Activated T-cell treated with anti-CD3 and anti-CD28 coated beads, Interleukin-2, amount 50 U/mL, for 4 hours (primary cell): Measurements from ENCODE around the gene UTF1. TPM values are rescaled to one million over a fixed set of nuclear protein-coding genes. Genes with fewer than 3 reads are reported as not detected.

Experiments
- ATAC-seq, 2 donors: fragments of 200-7000 bp; cut with Tn5 transposase; one replicate each; pipeline ENCODE4 v1.10.0; 2021
- DNase-seq: peaks from one replicate; pipeline ENCODE4 v3.0.0-alpha.2; 2020
- H3K27me3 Mint-ChIP-seq: one replicate; pipeline ENCODE4 v1.8.0; 2021; ENCODE audit warnings: low read depth, mixed read lengths
- H3K36me3 Mint-ChIP-seq: one replicate; pipeline ENCODE4 v1.8.0; 2022; ENCODE audit warnings: mixed read lengths; ENCODE audit not compliant: insufficient read depth
- H3K4me1 Mint-ChIP-seq: one replicate; pipeline ENCODE4 v1.8.0; 2021; ENCODE audit warnings: low read depth, mixed read lengths
- H3K4me3 Mint-ChIP-seq: one replicate; pipeline ENCODE4 v1.8.0; 2021; ENCODE audit warnings: mild to moderate bottlenecking, moderate library complexity, mixed read lengths
- H3K9me3 Mint-ChIP-seq: one replicate; pipeline ENCODE4 v1.8.0; 2021; ENCODE audit warnings: mixed read lengths
- total RNA-seq, 3 donors: library from RNA; stranded (reverse); gene quantifications; one replicate each; pipeline ENCODE4 v1.2.1, GENCODE V29; 2021

The UTF1 gene
- total RNA-seq, 3 donors from 2014 or later: 0.25 TPM; not detected in 2

DNA sequence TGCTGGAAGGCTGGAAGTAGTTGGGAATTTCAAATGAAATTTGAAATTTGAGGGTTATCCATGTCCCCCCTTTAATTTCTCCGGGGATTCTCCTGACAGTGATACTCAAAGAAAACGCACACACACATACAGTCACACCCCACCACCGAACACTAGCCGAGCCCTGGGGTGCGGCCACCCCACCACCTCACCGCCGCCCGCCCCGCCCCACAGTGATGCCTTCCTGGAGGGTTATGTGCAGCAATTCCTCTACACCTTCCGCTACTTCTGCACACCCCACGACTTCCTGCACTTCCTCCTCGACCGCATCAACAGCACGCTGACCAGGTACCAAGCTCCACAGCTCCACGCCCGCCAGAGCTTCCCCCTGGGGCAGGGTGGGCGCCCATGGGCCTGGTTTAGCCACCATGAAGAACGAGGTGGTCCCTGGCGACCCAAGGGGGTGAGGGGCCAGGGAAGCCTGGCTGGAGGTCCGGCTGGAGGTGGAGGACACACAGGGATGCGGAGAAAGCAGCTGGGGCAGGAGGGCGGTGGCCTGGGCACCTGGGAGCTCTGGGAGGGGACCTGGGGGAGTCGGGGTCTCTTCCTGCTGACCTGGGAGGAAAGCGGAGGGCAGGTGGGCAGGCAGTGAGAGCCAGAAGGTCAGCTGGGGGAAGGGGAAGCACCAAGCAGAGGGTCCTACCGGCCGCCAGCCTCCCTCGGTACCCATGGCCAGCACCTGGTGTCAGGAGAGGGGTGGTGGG is 19.4 kb upstream of the UTF1 start:
- Mint-ChIP-seq H3K4me1 (peaks cover 2% of the 10 kb centered on the region), H3K36me3 (no peaks in the 10 kb centered on the region), H3K9me3 (no peaks in the 10 kb centered on the region), H3K27me3 (peaks cover 2% of the 10 kb centered on the region), H3K4me3 (no peak overlapping the region)
- DNase-seq (no peak), ATAC-seq (peak in 1 of 2 donors; percentile 15)

DNA sequence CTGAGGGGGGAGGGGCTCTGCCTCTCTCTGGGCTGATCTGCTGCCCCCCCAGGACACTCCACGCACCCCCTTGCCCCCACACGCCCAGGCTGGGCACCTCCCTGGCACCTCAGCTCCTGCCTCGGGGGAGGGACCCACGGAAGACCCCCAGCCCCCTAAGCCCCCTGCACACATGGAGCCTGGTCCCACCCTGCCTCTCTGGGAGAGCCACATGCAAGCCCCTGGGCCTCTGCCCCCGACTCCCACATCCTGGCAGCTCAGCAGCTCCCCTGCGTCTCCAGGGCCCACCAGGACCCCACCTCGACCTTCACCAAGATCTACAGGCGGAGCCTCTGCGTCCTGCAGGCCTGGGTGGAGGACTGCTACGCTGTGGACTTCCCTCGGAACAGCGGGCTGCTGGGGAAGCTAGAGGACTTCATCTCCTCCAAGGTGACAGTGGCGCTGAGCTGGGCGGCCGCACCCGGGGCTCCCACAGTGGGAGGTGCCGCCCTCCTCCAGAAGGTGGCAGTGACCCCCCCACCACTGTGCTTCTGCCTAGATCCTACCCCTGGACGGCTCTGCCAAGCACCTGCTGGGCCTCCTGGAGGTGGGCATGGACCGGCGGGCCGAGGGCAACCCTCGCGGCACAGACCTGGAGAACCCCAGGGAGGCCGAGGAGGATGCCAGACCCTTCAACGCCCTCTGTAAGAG is 18.7 kb upstream of the UTF1 start:
- Mint-ChIP-seq H3K4me1 (peaks cover 2% of the 10 kb centered on the region), H3K9me3 (no peaks in the 10 kb centered on the region), H3K36me3 (no peaks in the 10 kb centered on the region), H3K27me3 (peaks cover 5% of the 10 kb centered on the region), H3K4me3 (no peak overlapping the region)
- DNase-seq (no peak), ATAC-seq (no peak)

DNA sequence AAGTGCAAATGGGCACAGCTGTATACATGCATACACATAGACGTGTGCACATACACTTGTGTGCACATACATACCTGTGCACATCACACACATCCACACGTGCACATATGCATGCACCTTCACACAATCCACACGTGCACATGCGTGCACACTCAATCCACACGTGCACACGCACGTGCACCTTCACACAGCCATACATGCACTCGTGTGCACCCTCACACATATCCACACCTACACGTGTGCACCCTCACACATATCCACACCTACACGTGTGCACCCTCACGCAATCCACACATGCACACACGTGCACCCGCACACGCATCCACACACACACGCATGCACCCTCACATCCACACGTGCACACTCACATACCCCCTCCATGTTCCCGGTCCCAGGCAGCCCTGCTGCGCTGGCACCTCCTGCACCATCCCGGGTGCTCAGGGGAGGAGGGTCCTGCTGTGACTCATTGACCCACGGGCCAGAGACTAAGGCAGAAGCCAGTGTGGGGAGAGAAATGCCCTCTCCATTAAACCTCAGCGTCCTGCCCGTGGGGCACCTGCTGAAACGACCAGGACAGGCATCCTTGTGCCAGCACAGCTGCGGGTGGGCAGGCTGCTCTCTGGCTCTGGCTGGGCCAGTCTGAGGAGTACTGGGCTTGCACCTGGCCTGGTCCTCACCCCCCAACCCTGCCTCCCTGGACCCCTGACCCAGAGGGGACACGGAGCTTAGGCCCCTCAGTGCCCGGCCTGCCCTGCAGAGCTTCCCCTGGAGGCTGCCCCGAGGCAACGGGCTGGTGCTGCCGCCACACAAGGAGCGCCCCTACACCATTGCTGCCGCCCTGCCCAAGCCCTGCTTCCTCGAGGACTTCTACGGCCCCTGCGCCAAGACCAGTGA is 17.8 kb upstream of the UTF1 start:
- Mint-ChIP-seq H3K9me3 (no peaks in the 10 kb centered on the region), H3K36me3 (no peaks in the 10 kb centered on the region), H3K27me3 (peaks cover 5% of the 10 kb centered on the region), H3K4me1 (peaks cover 2% of the 10 kb centered on the region), H3K4me3 (no peak overlapping the region)
- ATAC-seq: no peak
- no peak for DNase-seq

DNA sequence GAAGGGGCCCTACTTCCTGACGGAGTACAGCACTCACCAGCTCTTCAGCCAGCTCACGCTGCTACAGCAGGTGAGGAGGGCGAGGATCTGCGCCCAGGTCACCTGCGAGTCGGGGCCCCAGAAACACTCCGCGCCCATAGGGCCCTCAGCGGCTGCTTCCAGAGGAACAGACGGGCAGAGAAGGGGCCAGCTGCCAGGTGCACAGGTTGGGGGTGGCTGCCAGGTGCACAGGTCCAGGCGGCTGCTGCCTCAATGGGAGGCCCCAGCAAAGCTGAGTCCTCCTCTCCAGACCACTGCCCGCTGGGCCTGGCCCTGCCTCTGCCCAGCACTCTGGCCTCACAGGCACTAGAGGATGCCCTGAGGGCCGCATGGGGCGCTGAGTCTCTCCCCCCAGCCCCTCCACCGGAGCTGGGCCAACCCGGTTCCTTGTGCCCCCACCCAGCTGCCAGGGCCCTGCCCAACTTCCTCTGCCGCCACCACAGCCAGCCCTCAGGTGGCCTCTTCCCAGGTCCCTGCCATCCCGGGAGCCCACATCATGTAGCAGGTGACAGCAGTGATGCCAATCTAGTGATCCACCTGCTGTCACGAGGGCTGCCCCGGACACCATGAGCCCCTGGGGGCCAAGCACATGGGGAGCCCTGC is 17.0 kb upstream of the UTF1 start:
- H3K27me3 Mint-ChIP-seq: peaks cover 8% of the 10 kb centered on the region
- no peaks in the 10 kb centered on the region for H3K36me3 Mint-ChIP-seq
- H3K4me1 Mint-ChIP-seq: peaks cover 2% of the 10 kb centered on the region
- DNase-seq: no peak
- no peaks in the 10 kb centered on the region for H3K9me3 Mint-ChIP-seq
- ATAC-seq: no peak
- H3K4me3 Mint-ChIP-seq: no peak overlapping the region

DNA sequence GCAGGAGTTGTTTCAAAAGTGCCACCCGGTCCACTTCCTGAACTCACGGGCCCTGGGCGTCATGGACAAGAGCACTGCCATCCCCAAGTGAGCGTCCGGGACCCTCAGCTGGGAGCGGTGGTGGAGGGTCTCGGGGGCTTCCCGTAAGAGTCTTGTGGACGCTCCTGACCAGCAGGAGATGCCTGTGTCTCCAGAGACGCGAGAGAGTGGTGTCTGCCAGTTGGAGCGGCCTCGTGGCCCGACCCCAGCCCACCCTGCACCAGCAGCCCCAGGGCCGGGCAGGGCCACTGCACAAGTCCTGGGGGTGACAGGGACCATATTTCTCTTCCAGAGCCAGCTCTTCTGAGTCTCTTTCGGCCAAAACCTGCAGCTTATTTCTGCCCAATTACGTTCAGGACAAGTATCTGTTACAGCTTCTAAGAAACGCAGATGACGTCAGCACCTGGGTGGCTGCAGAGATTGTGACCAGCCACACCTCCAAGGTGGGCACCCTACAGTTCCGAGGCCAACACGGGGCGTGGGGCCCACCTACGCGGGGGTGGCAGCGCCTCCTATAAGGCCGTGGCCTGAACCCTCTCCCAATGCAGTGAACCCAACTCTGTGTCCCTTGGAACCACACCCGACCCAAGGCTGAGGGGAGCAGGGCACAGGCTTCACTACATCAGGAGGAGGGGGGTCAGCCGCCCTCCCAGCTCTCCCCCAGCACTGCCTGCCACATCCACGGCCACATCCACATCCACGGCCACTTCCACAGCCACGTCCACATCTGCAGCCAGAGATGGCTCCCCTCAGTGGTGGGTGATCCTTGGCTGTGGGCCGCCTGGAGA is 16.2 kb upstream of the UTF1 start:
- Mint-ChIP-seq H3K4me3 (no peak overlapping the region), H3K4me1 (peaks cover 2% of the 10 kb centered on the region), H3K36me3 (no peaks in the 10 kb centered on the region), H3K9me3 (no peaks in the 10 kb centered on the region), H3K27me3 (peaks cover 13% of the 10 kb centered on the region)
- DNase-seq: no peak
- ATAC-seq: no peak

DNA sequence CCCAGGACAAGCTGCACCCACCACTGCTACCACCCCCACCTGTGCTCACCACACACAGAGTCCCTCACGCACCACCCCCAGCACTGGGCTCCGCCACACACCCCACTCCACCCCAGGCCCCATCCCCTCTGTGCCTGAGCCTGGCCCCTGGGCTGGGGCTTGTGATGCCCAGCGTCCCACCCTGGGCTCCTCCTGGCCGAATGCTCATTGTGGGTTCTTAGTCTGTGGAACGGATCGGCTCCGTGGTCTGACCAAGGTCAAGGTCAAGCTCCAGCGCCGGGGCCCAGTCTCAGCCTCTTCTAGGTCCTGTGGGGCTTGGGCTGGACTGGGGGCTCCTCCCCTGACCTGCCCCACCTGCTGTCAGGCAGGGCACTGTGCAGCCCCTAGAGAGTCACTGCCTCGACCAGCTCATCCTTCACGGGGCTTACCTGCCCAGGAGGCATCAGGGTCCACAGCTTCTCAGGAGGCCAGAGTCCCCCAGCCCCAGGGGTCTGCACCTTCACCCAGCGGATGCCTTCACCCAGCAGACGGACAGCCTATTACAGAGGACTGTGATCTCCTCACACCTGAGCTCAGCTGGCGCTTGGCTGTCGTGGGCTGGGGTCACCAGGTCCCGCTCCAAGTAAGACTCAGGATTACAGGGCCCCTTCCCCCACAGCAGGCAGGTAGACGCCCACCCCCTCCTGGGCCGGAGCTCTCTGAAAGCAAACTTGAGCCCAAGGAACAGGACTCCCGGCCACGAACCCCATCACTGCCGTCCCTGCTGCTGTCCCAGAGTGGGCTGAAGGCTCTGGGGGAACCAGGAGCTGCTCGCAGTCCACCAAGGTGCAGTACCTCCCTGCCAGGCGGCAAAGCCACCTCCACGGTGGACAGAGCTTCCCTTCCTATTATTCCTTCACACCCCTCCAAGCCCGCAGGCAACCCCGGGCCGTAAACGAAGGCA is 15.3 kb upstream of the UTF1 start:
- ATAC-seq (no peak), DNase-seq (no peak)
- H3K4me3 Mint-ChIP-seq: no peak overlapping the region
- H3K27me3 Mint-ChIP-seq: peaks cover 13% of the 10 kb centered on the region
- H3K9me3 Mint-ChIP-seq: no peaks in the 10 kb centered on the region
- H3K36me3 Mint-ChIP-seq: no peaks in the 10 kb centered on the region
- peaks cover 2% of the 10 kb centered on the region for H3K4me1 Mint-ChIP-seq

DNA sequence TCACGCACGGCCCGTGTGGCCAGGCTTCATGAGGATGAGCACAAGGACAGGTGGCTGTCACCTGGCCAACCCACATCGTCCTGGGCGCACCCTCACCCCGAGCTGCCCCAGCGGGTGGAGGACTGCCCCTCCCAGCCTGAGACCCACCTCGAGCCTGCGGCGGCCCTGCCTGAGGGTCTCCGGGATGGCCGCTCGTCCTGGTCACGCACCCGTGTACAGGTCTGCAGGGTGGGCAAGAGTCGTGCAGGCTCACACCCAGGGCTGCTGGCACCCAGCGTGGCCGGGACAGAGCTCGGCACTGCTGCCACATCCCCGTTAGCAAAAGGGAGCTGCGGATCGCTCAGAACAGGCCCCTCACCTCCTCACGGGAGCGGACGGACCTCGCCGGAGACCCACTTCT is 14.4 kb upstream of the UTF1 start:
- H3K9me3 Mint-ChIP-seq: no peaks in the 10 kb centered on the region
- H3K27me3 Mint-ChIP-seq: peaks cover 13% of the 10 kb centered on the region
- no peak overlapping the region for H3K4me3 Mint-ChIP-seq
- H3K36me3 Mint-ChIP-seq: no peaks in the 10 kb centered on the region
- ATAC-seq (no peak), DNase-seq (no peak)
- peaks cover under 1% of the 10 kb centered on the region for H3K4me1 Mint-ChIP-seq

DNA sequence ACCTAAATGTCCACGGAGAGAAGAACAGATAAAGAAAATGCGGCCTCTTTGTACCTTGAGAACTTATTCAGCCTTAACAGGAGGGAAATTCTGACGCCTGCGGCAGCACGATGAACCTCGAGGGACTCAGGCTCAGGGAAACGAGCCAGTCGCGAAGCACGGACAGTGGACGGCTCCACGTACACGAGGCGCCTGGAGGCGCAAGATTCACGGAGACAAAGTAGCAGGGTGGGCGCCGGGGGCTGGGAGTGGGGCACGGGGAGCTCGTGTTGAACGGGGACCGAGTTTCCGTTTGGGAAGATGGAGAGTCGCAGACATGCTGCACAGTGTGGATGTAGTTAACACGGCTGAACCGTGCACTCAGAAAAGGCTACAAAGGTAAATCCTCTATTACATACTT is 13.2 kb upstream of the UTF1 start:
- H3K4me1 Mint-ChIP-seq: no peaks in the 10 kb centered on the region
- DNase-seq (no peak), ATAC-seq (no peak)
- no peak overlapping the region for H3K4me3 Mint-ChIP-seq
- no peaks in the 10 kb centered on the region for H3K9me3 Mint-ChIP-seq
- H3K36me3 Mint-ChIP-seq: no peaks in the 10 kb centered on the region
- peaks cover 20% of the 10 kb centered on the region for H3K27me3 Mint-ChIP-seq

DNA sequence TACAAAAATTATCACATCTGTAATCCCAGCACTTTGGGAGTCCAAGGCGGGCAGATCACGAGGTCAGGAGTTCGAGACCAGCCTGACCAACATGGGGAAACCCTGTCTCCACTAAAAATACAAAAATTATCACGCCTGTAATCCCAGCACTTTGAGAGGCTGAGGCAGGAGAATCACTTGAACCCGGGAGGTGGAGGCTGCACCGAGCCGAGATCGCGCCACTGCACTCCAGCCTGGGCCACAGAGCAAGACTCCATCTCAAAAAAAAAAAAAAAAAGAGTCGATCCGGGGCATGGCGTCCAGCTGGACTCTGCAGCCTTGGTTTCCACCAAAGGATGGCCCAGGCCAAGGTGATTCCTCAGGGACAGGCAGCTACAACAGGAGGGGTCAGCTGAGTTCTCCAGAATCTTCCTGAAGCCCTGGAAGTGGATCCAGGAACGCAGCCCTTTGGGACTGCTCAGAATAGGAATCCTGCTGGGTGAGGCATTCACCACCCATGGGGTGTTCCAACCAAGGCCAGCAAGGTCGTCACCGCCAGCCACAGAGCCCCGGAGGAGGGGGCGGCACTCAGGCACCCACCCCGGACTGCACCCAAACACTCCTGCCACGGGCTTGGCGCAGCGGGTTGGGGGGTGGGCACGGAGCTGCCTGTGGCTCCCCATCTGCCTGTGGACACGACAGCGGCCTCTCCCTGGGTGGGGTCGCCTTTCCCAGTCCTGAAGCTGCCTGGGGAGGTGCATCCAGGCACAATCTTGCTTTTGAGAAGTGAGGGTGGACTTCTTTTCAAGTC is 12.0 kb upstream of the UTF1 start:
- no peak overlapping the region for H3K4me3 Mint-ChIP-seq
- DNase-seq: no peak
- ATAC-seq: no peak
- H3K36me3 Mint-ChIP-seq: no peaks in the 10 kb centered on the region
- no peaks in the 10 kb centered on the region for H3K4me1 Mint-ChIP-seq
- H3K27me3 Mint-ChIP-seq: peaks cover 18% of the 10 kb centered on the region
- no peaks in the 10 kb centered on the region for H3K9me3 Mint-ChIP-seq

DNA sequence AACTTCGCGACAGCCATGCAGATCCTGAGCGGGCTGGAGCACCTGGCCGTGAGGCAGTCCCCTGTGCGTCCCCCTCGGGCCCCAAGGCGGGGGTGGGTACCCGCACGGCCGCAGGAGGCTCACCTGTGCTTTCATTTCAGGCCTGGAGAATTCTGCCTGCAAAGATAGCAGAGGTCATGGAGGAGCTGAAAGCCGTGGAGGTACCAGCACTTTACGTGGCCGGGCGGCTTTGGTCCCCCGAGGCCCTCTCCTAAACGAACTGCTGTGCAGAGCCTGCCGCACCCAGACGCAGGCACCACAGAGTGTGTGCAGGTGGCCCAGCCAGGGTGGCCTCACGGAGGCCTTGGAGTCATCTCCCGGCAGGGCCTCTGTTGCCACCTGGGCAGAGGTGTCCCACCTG is 11.1 kb upstream of the UTF1 start:
- ATAC-seq (no peak), DNase-seq (no peak)
- no peaks in the 10 kb centered on the region for H3K36me3 Mint-ChIP-seq
- H3K4me3 Mint-ChIP-seq: no peak overlapping the region
- peaks cover 18% of the 10 kb centered on the region for H3K27me3 Mint-ChIP-seq
- H3K9me3 Mint-ChIP-seq: no peaks in the 10 kb centered on the region
- no peaks in the 10 kb centered on the region for H3K4me1 Mint-ChIP-seq

DNA sequence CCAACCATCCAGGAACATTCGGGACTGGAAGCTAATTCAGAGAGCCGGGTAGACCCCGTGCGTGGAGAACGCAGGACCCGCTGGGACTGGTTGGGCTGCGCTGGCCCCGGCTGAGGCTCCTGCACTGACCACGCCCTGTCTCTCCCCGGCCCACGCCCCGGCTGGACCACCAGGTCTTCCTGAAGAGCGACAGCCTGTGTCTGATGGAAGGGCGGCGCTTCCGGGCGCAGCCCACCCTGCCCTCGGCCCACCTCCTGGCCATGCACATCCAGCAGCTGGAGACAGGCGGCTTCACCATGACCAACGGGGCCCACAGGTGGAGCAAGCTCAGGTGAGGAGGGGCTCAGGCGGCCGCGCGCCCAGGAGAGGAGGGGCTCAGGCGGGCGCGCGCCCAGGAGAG is 10.2 kb upstream of the UTF1 start:
- DNase-seq (no peak), ATAC-seq (no peak)
- Mint-ChIP-seq H3K4me3 (no peak overlapping the region), H3K4me1 (no peaks in the 10 kb centered on the region), H3K27me3 (peaks cover 21% of the 10 kb centered on the region), H3K9me3 (no peaks in the 10 kb centered on the region), H3K36me3 (no peaks in the 10 kb centered on the region)

DNA sequence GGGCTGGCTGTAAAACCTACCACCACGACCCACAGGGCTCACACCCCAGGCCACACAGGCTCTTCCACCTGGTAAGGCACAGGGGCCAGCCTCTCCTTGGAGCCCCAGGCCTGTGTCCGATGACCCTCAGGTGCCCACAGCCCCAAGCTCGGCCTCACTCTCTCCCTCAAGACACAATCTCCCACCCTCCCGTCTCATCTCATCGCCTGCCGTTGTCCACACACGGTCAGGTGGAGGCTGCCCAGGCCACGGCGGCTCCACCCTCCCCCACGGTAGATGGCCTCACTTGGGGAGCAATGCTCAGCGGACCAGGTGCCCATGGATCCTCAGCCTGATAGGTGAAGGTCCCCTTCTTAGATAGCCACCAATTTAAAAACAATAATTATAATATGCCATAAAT is 8.7 kb upstream of the UTF1 start:
- H3K36me3 Mint-ChIP-seq: no peaks in the 10 kb centered on the region
- no peak for DNase-seq
- ATAC-seq: no peak
- H3K4me1 Mint-ChIP-seq: peaks cover 8% of the 10 kb centered on the region
- H3K4me3 Mint-ChIP-seq: no peak overlapping the region
- H3K27me3 Mint-ChIP-seq: peaks cover 29% of the 10 kb centered on the region
- H3K9me3 Mint-ChIP-seq: no peaks in the 10 kb centered on the region
